Measurements from ENCODE around the gene LRRC8C.

The LRRC8C gene

DNA sequence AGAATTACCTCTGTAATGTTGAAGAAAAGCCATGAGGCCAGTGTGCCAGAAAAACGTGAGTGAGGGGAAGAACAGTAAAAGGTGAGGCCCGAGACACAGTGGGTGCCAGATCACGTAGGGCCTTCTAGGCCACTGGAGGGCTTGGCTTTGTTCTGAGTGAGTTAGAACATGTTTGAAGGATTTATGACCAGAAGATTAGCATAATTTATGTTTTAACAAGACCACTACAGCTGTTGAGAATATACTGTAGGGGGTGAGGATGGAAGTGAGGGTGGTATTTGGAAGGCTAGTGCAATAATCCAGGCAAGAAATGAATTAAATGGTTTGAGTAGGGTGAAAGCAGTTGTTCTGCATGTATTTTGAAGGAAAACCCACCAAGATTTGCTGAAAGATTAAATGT is 56.3 kb downstream of the LRRC8C start:
- Histone ChIP-seq H3F3A (ENCODE audit: control insufficient read depth, insufficient read depth) (no peaks in the 10 kb centered on the region; the same call in none of the 2 replicates), H3K4me3 (ENCODE audit: low read length) (no peak overlapping the region), H3K4me1 (ENCODE audit: control insufficient read depth, low read length) (peaks cover 20% of the 10 kb centered on the region), H3K79me2 (ENCODE audit: control insufficient read depth, low read length) (no peaks in the 10 kb centered on the region), H4K20me1 (ENCODE audit: control insufficient read depth, insufficient read depth, low read depth, low read length) (no peaks in the 10 kb centered on the region), H3K27me3 (ENCODE audit: control insufficient read depth, low read length) (no peaks in the 10 kb centered on the region), H3K4me2 (ENCODE audit: low read length) (no peak overlapping the region), H3K27ac (ENCODE audit: low read depth, low read length) (no peak overlapping the region), H3K9me3 (ENCODE audit: control insufficient read depth, insufficient read depth, low read length) (no peaks in the 10 kb centered on the region), H3K9me2 (replicated peaks; ENCODE audit: control insufficient read depth, low read length) (no peaks in the 10 kb centered on the region), H3K36me3 (ENCODE audit: control insufficient read depth, low read length) (no peaks in the 10 kb centered on the region)
- TF ChIP-seq, protein P1, sequence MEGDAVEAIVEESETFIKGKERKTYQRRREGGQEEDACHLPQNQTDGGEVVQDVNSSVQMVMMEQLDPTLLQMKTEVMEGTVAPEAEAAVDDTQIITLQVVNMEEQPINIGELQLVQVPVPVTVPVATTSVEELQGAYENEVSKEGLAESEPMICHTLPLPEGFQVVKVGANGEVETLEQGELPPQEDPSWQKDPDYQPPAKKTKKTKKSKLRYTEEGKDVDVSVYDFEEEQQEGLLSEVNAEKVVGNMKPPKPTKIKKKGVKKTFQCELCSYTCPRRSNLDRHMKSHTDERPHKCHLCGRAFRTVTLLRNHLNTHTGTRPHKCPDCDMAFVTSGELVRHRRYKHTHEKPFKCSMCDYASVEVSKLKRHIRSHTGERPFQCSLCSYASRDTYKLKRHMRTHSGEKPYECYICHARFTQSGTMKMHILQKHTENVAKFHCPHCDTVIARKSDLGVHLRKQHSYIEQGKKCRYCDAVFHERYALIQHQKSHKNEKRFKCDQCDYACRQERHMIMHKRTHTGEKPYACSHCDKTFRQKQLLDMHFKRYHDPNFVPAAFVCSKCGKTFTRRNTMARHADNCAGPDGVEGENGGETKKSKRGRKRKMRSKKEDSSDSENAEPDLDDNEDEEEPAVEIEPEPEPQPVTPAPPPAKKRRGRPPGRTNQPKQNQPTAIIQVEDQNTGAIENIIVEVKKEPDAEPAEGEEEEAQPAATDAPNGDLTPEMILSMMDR (IDR thresholded peaks at IDR 0.05; ENCODE audit: low read depth, low read length, poor library complexity, severe bottlenecking) = no peak
- TF ChIP-seq EZH2phosphoT487 (IDR thresholded peaks at IDR 0.05; ENCODE audit: borderline replicate concordance, low read length) = no peak

DNA sequence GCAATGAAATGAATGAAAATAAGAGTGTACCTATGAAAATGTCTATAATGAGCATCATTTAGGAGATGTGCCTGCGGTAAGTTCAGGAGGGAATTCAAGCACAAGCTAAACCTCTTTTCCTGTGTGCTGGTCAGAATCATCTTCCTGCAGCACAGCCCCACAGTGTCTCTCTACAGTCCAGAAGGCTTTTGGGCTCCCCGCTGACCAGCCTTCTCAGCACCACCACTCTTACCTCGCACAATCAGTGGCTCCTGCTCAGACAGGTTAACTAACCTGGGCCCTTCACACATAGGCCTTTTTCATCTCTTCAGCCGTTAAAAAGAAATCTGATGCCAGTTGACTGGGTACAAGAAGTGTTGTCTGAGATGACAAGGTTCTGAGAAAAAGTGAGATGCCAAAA is 57.7 kb downstream of the LRRC8C start:
- no peaks in the 10 kb centered on the region for H3K27me3 ChIP-seq (ENCODE audit: control insufficient read depth, low read length)
- no peak overlapping the region for H3K4me3 ChIP-seq (ENCODE audit: low read length)
- H4K20me1 ChIP-seq (ENCODE audit: control insufficient read depth, insufficient read depth, low read depth, low read length) = no peaks in the 10 kb centered on the region
- H3K79me2 ChIP-seq (ENCODE audit: control insufficient read depth, low read length) = no peaks in the 10 kb centered on the region
- H3K4me2 ChIP-seq (ENCODE audit: low read length) = no peak overlapping the region
- no peaks in the 10 kb centered on the region; the same call in none of the 2 replicates for H3F3A ChIP-seq (ENCODE audit: control insufficient read depth, insufficient read depth)
- no peaks in the 10 kb centered on the region for H3K9me2 ChIP-seq (replicated peaks; ENCODE audit: control insufficient read depth, low read length)
- H3K9me3 ChIP-seq (ENCODE audit: control insufficient read depth, insufficient read depth, low read length) = no peaks in the 10 kb centered on the region
- TF ChIP-seq, protein P1 (IDR thresholded peaks at IDR 0.05; ENCODE audit: low read depth, low read length, poor library complexity, severe bottlenecking) = no peak
- TF ChIP-seq EZH2phosphoT487 (IDR thresholded peaks at IDR 0.05; ENCODE audit: borderline replicate concordance, low read length) = no peak
- no peak overlapping the region for H3K27ac ChIP-seq (ENCODE audit: low read depth, low read length)
- peaks cover 28% of the 10 kb centered on the region for H3K4me1 ChIP-seq (ENCODE audit: control insufficient read depth, low read length)
- no peaks in the 10 kb centered on the region for H3K36me3 ChIP-seq (ENCODE audit: control insufficient read depth, low read length)

DNA sequence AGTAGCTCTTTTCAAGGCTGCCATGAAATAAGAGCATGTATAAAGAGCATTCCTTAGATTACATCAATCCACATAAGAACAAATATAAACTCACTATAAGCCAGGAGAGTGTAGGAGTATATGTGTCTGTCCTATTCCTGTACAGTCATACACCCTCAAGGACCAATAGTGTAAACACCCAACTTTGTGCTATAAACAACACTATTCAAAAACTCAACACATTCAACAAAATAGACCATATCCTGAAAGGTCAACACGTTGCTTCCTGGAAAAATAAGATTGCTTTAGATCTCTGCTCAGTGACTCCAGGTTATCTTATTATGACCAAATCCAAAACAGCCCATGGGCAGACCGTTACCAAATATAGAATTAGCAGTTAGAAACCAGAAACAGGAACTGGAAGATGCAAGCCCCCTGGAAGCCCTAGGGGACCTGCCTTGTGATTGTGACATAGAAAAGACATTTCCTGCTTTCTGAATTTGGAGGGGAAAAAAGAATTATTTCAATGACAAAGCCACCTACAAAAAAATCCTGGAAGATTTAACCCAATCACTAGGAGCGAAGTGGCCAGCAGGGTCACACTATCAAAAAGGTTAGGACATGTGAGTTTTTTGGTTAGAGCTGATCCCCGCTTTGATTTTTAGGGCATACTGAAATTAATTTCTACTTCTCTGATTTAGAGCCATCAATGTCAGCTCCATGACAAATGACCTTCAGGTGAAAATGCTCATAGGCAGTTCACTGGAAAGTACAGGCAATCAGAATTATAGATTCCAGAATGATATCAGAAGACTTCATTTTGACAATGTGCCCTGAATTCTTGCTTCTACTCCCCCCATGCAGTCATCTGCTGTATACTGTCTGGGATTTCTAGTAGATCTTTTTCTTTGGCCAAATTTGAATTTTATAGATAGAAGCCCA is 59.9 kb downstream of the LRRC8C start:
- H3K4me1 ChIP-seq (ENCODE audit: control insufficient read depth, low read length) = peaks cover 28% of the 10 kb centered on the region
- H3K27me3 ChIP-seq (ENCODE audit: control insufficient read depth, low read length) = no peaks in the 10 kb centered on the region
- TF ChIP-seq EZH2phosphoT487 (IDR thresholded peaks at IDR 0.05; ENCODE audit: borderline replicate concordance, low read length) = no peak
- TF ChIP-seq, protein P1 (IDR thresholded peaks at IDR 0.05; ENCODE audit: low read depth, low read length, poor library complexity, severe bottlenecking) = no peak
- H3K9me3 ChIP-seq (ENCODE audit: control insufficient read depth, insufficient read depth, low read length) = no peaks in the 10 kb centered on the region
- no peak overlapping the region; the same call in 1 of the 2 replicates for H3K4me3 ChIP-seq (ENCODE audit: low read length)
- no peaks in the 10 kb centered on the region for H3K9me2 ChIP-seq (replicated peaks; ENCODE audit: control insufficient read depth, low read length)
- no peaks in the 10 kb centered on the region for H3K79me2 ChIP-seq (ENCODE audit: control insufficient read depth, low read length)
- H3K36me3 ChIP-seq (ENCODE audit: control insufficient read depth, low read length) = no peaks in the 10 kb centered on the region
- H3F3A ChIP-seq (ENCODE audit: control insufficient read depth, insufficient read depth) = no peaks in the 10 kb centered on the region; the same call in none of the 2 replicates
- H4K20me1 ChIP-seq (ENCODE audit: control insufficient read depth, insufficient read depth, low read depth, low read length) = no peaks in the 10 kb centered on the region
- H3K4me2 ChIP-seq (ENCODE audit: low read length) = peak overlapping the region; percentile 43
- no peak overlapping the region for H3K27ac ChIP-seq (ENCODE audit: low read depth, low read length)

Measured in DOHH2 (cell line).